HepG2 (cell line): ENCODE measurements around the gene ENPP7. TPM values are rescaled to one million over a fixed set of nuclear protein-coding genes. Genes with fewer than 3 reads are reported as not detected.

Source experiments
- CREB3 ChIP-seq: sonication (generic); formaldehyde crosslinking; IDR thresholded peaks from 2 replicates; pipeline ENCODE4 v1.5.0; 2020; ENCODE audit warnings: missing genetic modification reagents
- FOXP1 ChIP-seq, 2 experiments: fragments of 450-650 bp in 1 of 2; IDR thresholded peaks; 2 replicates each; pipeline ENCODE4 v1.6.1; 2017 to 2018; ENCODE audit warnings: antibody characterized with exemption in 1 of 2
- GATA4 ChIP-seq: sonication (generic); IDR thresholded peaks from 2 replicates; pipeline ENCODE4 v1.6.1; 2016; ENCODE audit warnings: antibody characterized with exemption, low read depth, borderline replicate concordance
- KDM4B ChIP-seq: sonication (generic); formaldehyde crosslinking; IDR thresholded peaks from 2 replicates; pipeline ENCODE4 v1.4.0; 2020; ENCODE audit warnings: missing genetic modification reagents
- KLF16 ChIP-seq, 2 experiments: sonication (generic) in 1 of 2; formaldehyde crosslinking in 1 of 2; IDR thresholded peaks; 2 replicates each; pipeline versions ENCODE4 v1.6.1 to v1.8.0; 2016 to 2023; ENCODE audit warnings: missing genetic modification reagents in 2 of 2, missing compliant biosample characterization in 1 of 2
- MED1 ChIP-seq: sonication (generic); formaldehyde crosslinking; IDR thresholded peaks from 2 replicates; pipeline ENCODE4 v1.4.0; 2020; ENCODE audit warnings: missing genetic modification reagents
- MTF2 ChIP-seq: sonication (generic); formaldehyde crosslinking; IDR thresholded peaks from 2 replicates; pipeline ENCODE4 v1.5.0; 2020; ENCODE audit warnings: missing genetic modification reagents, borderline replicate concordance
- PHB2 ChIP-seq: fragments of 450-650 bp; IDR thresholded peaks from 2 replicates; pipeline ENCODE4 v1.6.1; 2018; ENCODE audit not compliant: partially characterized antibody
- SALL1 ChIP-seq: sonication (generic); formaldehyde crosslinking; IDR thresholded peaks from 2 replicates; pipeline ENCODE4 v1.8.0; 2022; ENCODE audit warnings: mild to moderate bottlenecking, missing genetic modification reagents
- SETDB1 ChIP-seq: sonication (generic); formaldehyde crosslinking; IDR thresholded peaks from 2 replicates; pipeline ENCODE4 v1.5.1; 2020; ENCODE audit warnings: missing genetic modification reagents, mild to moderate bottlenecking, borderline replicate concordance
- ZBTB20 ChIP-seq: sonication (generic); formaldehyde crosslinking; IDR thresholded peaks from 2 replicates; pipeline ENCODE4 v1.8.1; 2023; ENCODE audit warnings: missing genetic modification reagents, low read depth, mild to moderate bottlenecking, borderline replicate concordance
- ZFP37 ChIP-seq: sonication (generic); formaldehyde crosslinking; IDR thresholded peaks from 2 replicates; pipeline ENCODE4 v1.4.0; 2020; ENCODE audit warnings: missing genetic modification reagents, borderline replicate concordance
- ZNF207 ChIP-seq: fragments of 450-650 bp; IDR thresholded peaks from 2 replicates; pipeline ENCODE4 v1.6.1; 2016; ENCODE audit warnings: antibody characterized with exemption, borderline replicate concordance
- ZNF616 ChIP-seq: sonication (generic); formaldehyde crosslinking; IDR thresholded peaks from 2 replicates; pipeline ENCODE4 v1.5.0; 2020; ENCODE audit warnings: low read depth, mild to moderate bottlenecking, missing genetic modification reagents
- ZNF709 ChIP-seq: sonication (generic); formaldehyde crosslinking; IDR thresholded peaks from 2 replicates; pipeline ENCODE4 v1.5.0; 2020; ENCODE audit warnings: mild to moderate bottlenecking, missing genetic modification reagents
- polyA plus RNA-seq, 8 experiments: library from polyadenylated mRNA; depleted of rRNA in 3 of 8; stranded (reverse) in 7 of 8; unstranded in 1 of 8; fragments of >200 nt; fragmentation: Illumina TruSeq in 4 of 8; extraction: Trizol in 4 of 8; gene quantifications; 2 replicates each; pipeline versions ENCODE4 v1.2.1 to v1.2.3, GENCODE V29; 2011 to 2016; ENCODE audit warnings: low read depth in 4 of 8, missing spikeins in 1 of 8, mixed read lengths in 1 of 8; ENCODE audit not compliant: insufficient read depth in 1 of 8
- total RNA-seq, 5 experiments: library from RNA; depleted of rRNA; stranded (reverse); fragments of >200 nt; fragmentation: Illumina TruSeq; extraction: Trizol; gene quantifications; 2 replicates each; pipeline ENCODE4 v1.2.3, GENCODE V29; 2016; ENCODE audit warnings: low read depth in 1 of 5
- TF ChIP-seq, protein P1 (sequence below): sonication (generic); formaldehyde crosslinking; IDR thresholded peaks from 2 replicates; pipeline ENCODE4 v1.4.0; 2020; ENCODE audit warnings: low read depth, mild to moderate bottlenecking, missing genetic modification reagents
- TF ChIP-seq, protein P2 (sequence below): IDR thresholded peaks from 2 replicates; pipeline ENCODE4 v1.6.1; 2016
- TF ChIP-seq, protein P3 (sequence below): sonication (generic); formaldehyde crosslinking; IDR thresholded peaks from 2 replicates; pipeline ENCODE4 v1.8.1; 2022; ENCODE audit warnings: mild to moderate bottlenecking, missing genetic modification reagents
- TF ChIP-seq, protein P4 (sequence below): sonication (generic); formaldehyde crosslinking; IDR thresholded peaks from 2 replicates; pipeline ENCODE4 v1.5.1; 2020; ENCODE audit warnings: mild to moderate bottlenecking, missing genetic modification reagents, borderline replicate concordance

The ENPP7 gene
- total and polyA plus RNA-seq, 2 of the 13 experiments (the other 11 are each of a cell fraction or from before 2014, with no cell fraction given), result 1.1 to 2.2 TPM

DNA sequence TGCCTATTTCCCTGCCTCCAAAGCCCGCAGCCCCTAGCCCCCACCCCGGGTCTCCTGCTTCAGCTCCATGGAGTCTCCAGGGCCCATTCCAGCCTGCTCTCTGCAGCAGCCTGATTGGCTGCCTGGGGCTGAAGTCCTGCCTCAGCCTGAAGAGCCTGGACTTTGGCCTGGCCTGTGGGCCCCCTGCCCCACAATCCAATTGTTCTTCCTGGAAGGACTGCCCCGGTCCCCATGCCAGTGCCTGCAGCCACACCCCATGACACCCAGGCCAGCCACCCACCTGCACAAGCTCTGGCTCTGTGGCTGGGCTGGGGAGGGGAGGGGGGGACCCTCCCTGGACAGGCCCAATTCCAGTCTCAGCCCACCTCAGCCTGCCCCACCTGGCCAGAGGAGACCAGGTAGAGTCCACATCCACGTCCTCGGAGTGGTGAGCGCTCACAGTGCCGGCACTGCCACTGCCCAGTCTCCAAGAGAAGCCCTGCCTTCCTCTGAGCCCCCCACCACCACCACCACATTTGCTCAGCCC, 12.3 kb downstream of the ENPP7 start (continued):
- TF ChIP-seq, protein P1, sequence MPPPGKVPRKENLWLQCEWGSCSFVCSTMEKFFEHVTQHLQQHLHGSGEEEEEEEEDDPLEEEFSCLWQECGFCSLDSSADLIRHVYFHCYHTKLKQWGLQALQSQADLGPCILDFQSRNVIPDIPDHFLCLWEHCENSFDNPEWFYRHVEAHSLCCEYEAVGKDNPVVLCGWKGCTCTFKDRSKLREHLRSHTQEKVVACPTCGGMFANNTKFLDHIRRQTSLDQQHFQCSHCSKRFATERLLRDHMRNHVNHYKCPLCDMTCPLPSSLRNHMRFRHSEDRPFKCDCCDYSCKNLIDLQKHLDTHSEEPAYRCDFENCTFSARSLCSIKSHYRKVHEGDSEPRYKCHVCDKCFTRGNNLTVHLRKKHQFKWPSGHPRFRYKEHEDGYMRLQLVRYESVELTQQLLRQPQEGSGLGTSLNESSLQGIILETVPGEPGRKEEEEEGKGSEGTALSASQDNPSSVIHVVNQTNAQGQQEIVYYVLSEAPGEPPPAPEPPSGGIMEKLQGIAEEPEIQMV (CRISPR knock-in tag), result peak; percentile 66; the same call in 1 of the 2 replicates
- TF ChIP-seq SALL1, result peak; percentile 96
- 0 out of 2 replicates have a peak, but pooled peaks have one; percentile 14 for TF ChIP-seq GATA4
- TF ChIP-seq CREB3, result 0 out of 2 replicates have a peak, but pooled peaks have one; percentile 25
- 0 out of 2 replicates have a peak, but pooled peaks have one; percentile 6 for TF ChIP-seq ZNF616 (CRISPR knock-in tag)
- TF ChIP-seq FOXP1 (IDR thresholded peaks at IDR 0.05), result no peak
- TF ChIP-seq FOXP1 (CRISPR knock-in tag; IDR thresholded peaks at IDR 0.05), result peak; percentile 35; the same call in 1 of the 2 replicates
- TF ChIP-seq, protein P2, sequence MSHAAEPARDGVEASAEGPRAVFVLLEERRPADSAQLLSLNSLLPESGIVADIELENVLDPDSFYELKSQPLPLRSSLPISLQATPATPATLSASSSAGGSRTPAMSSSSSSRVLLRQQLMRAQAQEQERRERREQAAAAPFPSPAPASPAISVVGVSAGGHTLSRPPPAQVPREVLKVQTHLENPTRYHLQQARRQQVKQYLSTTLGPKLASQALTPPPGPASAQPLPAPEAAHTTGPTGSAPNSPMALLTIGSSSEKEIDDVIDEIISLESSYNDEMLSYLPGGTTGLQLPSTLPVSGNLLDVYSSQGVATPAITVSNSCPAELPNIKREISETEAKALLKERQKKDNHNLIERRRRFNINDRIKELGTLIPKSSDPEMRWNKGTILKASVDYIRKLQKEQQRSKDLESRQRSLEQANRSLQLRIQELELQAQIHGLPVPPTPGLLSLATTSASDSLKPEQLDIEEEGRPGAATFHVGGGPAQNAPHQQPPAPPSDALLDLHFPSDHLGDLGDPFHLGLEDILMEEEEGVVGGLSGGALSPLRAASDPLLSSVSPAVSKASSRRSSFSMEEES (CRISPR knock-in tag), result peak; percentile 90
- TF ChIP-seq KDM4B, result peak; percentile 79; the same call in 1 of the 2 replicates
- TF ChIP-seq, protein P3, sequence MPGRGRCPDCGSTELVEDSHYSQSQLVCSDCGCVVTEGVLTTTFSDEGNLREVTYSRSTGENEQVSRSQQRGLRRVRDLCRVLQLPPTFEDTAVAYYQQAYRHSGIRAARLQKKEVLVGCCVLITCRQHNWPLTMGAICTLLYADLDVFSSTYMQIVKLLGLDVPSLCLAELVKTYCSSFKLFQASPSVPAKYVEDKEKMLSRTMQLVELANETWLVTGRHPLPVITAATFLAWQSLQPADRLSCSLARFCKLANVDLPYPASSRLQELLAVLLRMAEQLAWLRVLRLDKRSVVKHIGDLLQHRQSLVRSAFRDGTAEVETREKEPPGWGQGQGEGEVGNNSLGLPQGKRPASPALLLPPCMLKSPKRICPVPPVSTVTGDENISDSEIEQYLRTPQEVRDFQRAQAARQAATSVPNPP (CRISPR knock-in tag), result no peak
- TF ChIP-seq, protein P4, sequence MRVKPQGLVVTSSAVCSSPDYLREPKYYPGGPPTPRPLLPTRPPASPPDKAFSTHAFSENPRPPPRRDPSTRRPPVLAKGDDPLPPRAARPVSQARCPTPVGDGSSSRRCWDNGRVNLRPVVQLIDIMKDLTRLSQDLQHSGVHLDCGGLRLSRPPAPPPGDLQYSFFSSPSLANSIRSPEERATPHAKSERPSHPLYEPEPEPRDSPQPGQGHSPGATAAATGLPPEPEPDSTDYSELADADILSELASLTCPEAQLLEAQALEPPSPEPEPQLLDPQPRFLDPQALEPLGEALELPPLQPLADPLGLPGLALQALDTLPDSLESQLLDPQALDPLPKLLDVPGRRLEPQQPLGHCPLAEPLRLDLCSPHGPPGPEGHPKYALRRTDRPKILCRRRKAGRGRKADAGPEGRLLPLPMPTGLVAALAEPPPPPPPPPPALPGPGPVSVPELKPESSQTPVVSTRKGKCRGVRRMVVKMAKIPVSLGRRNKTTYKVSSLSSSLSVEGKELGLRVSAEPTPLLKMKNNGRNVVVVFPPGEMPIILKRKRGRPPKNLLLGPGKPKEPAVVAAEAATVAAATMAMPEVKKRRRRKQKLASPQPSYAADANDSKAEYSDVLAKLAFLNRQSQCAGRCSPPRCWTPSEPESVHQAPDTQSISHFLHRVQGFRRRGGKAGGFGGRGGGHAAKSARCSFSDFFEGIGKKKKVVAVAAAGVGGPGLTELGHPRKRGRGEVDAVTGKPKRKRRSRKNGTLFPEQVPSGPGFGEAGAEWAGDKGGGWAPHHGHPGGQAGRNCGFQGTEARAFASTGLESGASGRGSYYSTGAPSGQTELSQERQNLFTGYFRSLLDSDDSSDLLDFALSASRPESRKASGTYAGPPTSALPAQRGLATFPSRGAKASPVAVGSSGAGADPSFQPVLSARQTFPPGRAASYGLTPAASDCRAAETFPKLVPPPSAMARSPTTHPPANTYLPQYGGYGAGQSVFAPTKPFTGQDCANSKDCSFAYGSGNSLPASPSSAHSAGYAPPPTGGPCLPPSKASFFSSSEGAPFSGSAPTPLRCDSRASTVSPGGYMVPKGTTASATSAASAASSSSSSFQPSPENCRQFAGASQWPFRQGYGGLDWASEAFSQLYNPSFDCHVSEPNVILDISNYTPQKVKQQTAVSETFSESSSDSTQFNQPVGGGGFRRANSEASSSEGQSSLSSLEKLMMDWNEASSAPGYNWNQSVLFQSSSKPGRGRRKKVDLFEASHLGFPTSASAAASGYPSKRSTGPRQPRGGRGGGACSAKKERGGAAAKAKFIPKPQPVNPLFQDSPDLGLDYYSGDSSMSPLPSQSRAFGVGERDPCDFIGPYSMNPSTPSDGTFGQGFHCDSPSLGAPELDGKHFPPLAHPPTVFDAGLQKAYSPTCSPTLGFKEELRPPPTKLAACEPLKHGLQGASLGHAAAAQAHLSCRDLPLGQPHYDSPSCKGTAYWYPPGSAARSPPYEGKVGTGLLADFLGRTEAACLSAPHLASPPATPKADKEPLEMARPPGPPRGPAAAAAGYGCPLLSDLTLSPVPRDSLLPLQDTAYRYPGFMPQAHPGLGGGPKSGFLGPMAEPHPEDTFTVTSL (CRISPR knock-in tag), result peak; percentile 76
- TF ChIP-seq MED1, result peak; percentile 79
- TF ChIP-seq ZNF709 (CRISPR knock-in tag), result no peak
- 0 out of 2 replicates have a peak, but pooled peaks have one; percentile 68 for TF ChIP-seq MTF2 (CRISPR knock-in tag)
- no peak for TF ChIP-seq ZNF207
- 0 out of 2 replicates have a peak, but pooled peaks have one; percentile 63 for TF ChIP-seq ZFP37 (CRISPR knock-in tag)
- no peak for TF ChIP-seq SETDB1 (CRISPR knock-in tag)
- TF ChIP-seq KLF16 (CRISPR knock-in tag; IDR thresholded peaks at IDR 0.05), result peak in 1 of 2 experiments; percentile 74; a peak in 2 of 4 replicates
- TF ChIP-seq PHB2, result no peak
- 0 out of 2 replicates have a peak, but pooled peaks have one; percentile 46 for TF ChIP-seq ZBTB20 (CRISPR knock-in tag)
